ENCODE data around the gene ITPR1. TPM values are rescaled to one million over a fixed set of nuclear protein-coding genes. Genes with fewer than 3 reads are reported as not detected.

The ITPR1 gene
- total and polyA plus RNA-seq, 2 of the 4 experiments (the other 2 are of a cell fraction), result 1.8 to 5.7 TPM

- no peak for DNase-seq
- Histone ChIP-seq H3K4ac (ENCODE audit: low read depth, low read length) (no peak overlapping the region), H2BK15ac (ENCODE audit: low read depth, low read length) (no peak overlapping the region), H2AK5ac (ENCODE audit: low read depth, low read length) (no peak overlapping the region), H2BK5ac (ENCODE audit: low read depth, low read length, poor library complexity, severe bottlenecking) (no peak overlapping the region), H2AK9ac (replicated peaks; ENCODE audit: low read depth, low read length, poor library complexity) (no peak overlapping the region), H4K20me1 (ENCODE audit: insufficient read depth, low read length) (no peaks in the 10 kb centered on the region), H3K56ac (ENCODE audit: extremely low read depth, insufficient read depth, low read length) (no peak overlapping the region), H3K9ac (ENCODE audit: low read depth, low read length) (no peak overlapping the region), H3K36me3 (ENCODE audit: control insufficient read depth, insufficient read depth, low read length) (no peaks in the 10 kb centered on the region), H2BK20ac (ENCODE audit: low read depth, low read length) (no peak overlapping the region), H3K27ac (ENCODE audit: insufficient read depth, low read length) (no peak overlapping the region), H3K4me3 (ENCODE audit: insufficient read depth, low read depth, low read length) (no peak overlapping the region), H3K18ac (ENCODE audit: low read depth, low read length) (no peak overlapping the region), H3K4me2 (ENCODE audit: low read depth, low read length) (no peak overlapping the region), H3K79me1 (ENCODE audit: low read depth in 1 of 2, low read length in 2 of 2) (no peaks in the 10 kb centered on the region), H3K27me3 (ENCODE audit: control insufficient read depth, insufficient read depth, low read length) (no peaks in the 10 kb centered on the region), H3K4me1 (ENCODE audit: control insufficient read depth, insufficient read depth, low read length) (peaks cover 3% of the 10 kb centered on the region; the same call in 1 of the 2 replicates), H2AFZ (replicated peaks; ENCODE audit: low read length, poor library complexity) (no peak overlapping the region), H3K14ac (replicated peaks; ENCODE audit: low read depth, low read length) (no peak overlapping the region), H3K9me1 (ENCODE audit: insufficient read depth, low read length) (no peaks in the 10 kb centered on the region), H3K9me3 (ENCODE audit: control insufficient read depth, insufficient read depth, low read length) (no peaks in the 10 kb centered on the region), H4K8ac (ENCODE audit: low read depth in 2 of 2, low read length in 2 of 2) (no peak overlapping the region), H4K91ac (ENCODE audit: insufficient read depth, low read depth, low read length) (no peak overlapping the region), H4K5ac (ENCODE audit: low read depth, low read length) (no peak overlapping the region), H3K23ac (ENCODE audit: low read depth, low read length) (no peak overlapping the region), H2BK120ac (ENCODE audit: low read depth, low read length) (no peak overlapping the region)
- BruUV-seq (replicated peaks), result no TSS peak
- dilution Hi-C loops (cut with HindIII; ENCODE audit: low sequenced_read_pairs, unreplicated experiment) (no loop called here), in situ Hi-C loops (cut with MboI; ENCODE audit: low sequenced_read_pairs) (no loop called here), intact Hi-C loops (cut with micrococcal nuclease) (no loop called here)
- CTCF ChIA-PET, result no interaction called here
- WGBS, 2 experiments (ENCODE audit: extremely low coverage in 2 of 2, insufficient read length in 1 of 2), result 40% methylated on average over 1 of the region's 5 CpGs; no CpG with 5 or more reads in 1 of the 2 experiments
- TF ChIP-seq MAFK (IDR thresholded peaks at IDR 0.05; ENCODE audit: low read depth, low read length) (no peak), RCOR1 (IDR thresholded peaks at IDR 0.05; ENCODE audit: insufficient replicate concordance, low read length) (no peak), USF2 (IDR thresholded peaks at IDR 0.05; ENCODE audit: low read depth, low read length) (no peak), BHLHE40 (IDR thresholded peaks at IDR 0.05; ENCODE audit: low read depth, low read length) (no peak), RFX5 (IDR thresholded peaks at IDR 0.05; ENCODE audit: low read depth, low read length) (no peak), CHD1 (IDR thresholded peaks at IDR 0.05; ENCODE audit: low read depth, low read length) (no peak), CTCF (conservative IDR thresholded peaks at IDR 0.05; ENCODE audit: low read depth, low read length) (no peak), NFE2L2 (IDR thresholded peaks at IDR 0.05; ENCODE audit: low read depth, low read length) (no peak)
- TF ChIP-seq, protein P1, sequence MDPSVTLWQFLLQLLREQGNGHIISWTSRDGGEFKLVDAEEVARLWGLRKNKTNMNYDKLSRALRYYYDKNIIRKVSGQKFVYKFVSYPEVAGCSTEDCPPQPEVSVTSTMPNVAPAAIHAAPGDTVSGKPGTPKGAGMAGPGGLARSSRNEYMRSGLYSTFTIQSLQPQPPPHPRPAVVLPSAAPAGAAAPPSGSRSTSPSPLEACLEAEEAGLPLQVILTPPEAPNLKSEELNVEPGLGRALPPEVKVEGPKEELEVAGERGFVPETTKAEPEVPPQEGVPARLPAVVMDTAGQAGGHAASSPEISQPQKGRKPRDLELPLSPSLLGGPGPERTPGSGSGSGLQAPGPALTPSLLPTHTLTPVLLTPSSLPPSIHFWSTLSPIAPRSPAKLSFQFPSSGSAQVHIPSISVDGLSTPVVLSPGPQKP (IDR thresholded peaks at IDR 0.05; ENCODE audit: borderline replicate concordance, low read depth, low read length), result no peak
- POLR2A ChIA-PET (ENCODE audit: unreplicated experiment), result no interaction called here
- no peak for ATAC-seq (ENCODE audit: low read depth)
Measured at GRCh38 chr3:4520033-4520816, 27.1 kb downstream of the ITPR1 start.
